Suprapubic skin (tissue), 3 donors: ENCODE results near the gene ANKMY1.

Experiments used
- CTCF ChIP-seq, 2 donors: fragments of 200-600 bp in 1 of 2; fragments of 450-650 bp in 1 of 2; sonication (generic) in 1 of 2; IDR thresholded peaks; one replicate each; pipeline ENCODE4 v1.5.1; 2016 to 2019; ENCODE audit warnings: antibody characterized with exemption in 2 of 2, mild to moderate bottlenecking in 1 of 2, moderate library complexity in 1 of 2
- EP300 ChIP-seq: sonication (generic); formaldehyde crosslinking; IDR thresholded peaks from one replicate; pipeline ENCODE4 v1.6.1; 2017; ENCODE audit warnings: antibody characterized with exemption
- POLR2A ChIP-seq, 2 donors: fragments of 450-650 bp; IDR thresholded peaks; one replicate each; pipeline ENCODE4 v1.6.1; 2017; ENCODE audit warnings: antibody characterized with exemption in 2 of 2, mild to moderate bottlenecking in 2 of 2, moderate library complexity in 2 of 2

GRCh38 chr2:240583774-240584173 is 26.0 kb upstream of the ANKMY1 start:
- no peak for TF ChIP-seq POLR2A (IDR thresholded peaks at IDR 0.05)
- no peak for TF ChIP-seq CTCF (IDR thresholded peaks at IDR 0.05)
- TF ChIP-seq EP300, result no peak
